ACC112 (cell line): ENCODE data around the gene CFAP57.

ENCODE experiments used
- H2AFZ ChIP-seq: fragments of 200-600 bp; sonication (generic); one replicate; pipeline ENCODE4 v1.6.0; 2017; ENCODE audit warnings: antibody characterized with exemption, low read length; ENCODE audit not compliant: unreplicated experiment
- H3K27ac ChIP-seq: fragments of 200-600 bp; sonication (generic); 2 replicates; pipeline ENCODE4 v1.5.1; 2014; ENCODE audit warnings: low read depth, mild to moderate bottlenecking, antibody characterized with exemption, low read length, moderate library complexity
- H3K27me3 ChIP-seq: fragments of 200-600 bp; sonication (generic); 2 replicates; pipeline ENCODE4 v1.6.1; 2014; ENCODE audit warnings: mild to moderate bottlenecking, antibody characterized with exemption, low read length, moderate library complexity, mixed read lengths; ENCODE audit not compliant: insufficient read depth
- H3K36me3 ChIP-seq: fragments of 200-600 bp; sonication (generic); 2 replicates; pipeline ENCODE4 v1.6.1; 2016; ENCODE audit warnings: mild to moderate bottlenecking, antibody characterized with exemption, low read length, moderate library complexity, mixed read lengths; ENCODE audit not compliant: insufficient read depth
- H3K4me1 ChIP-seq: fragments of 200-600 bp; sonication (generic); one replicate; pipeline ENCODE4 v1.6.1; 2016; ENCODE audit warnings: low read length, mixed read lengths; ENCODE audit not compliant: insufficient read depth, unreplicated experiment, control insufficient read depth
- H3K4me3 ChIP-seq: fragments of 200-600 bp; sonication (generic); 2 replicates; pipeline ENCODE4 v1.5.1; 2014; ENCODE audit warnings: mild to moderate bottlenecking, low read depth, low read length
- H3K79me2 ChIP-seq: fragments of 200-600 bp; sonication (generic); one replicate; pipeline ENCODE4 v1.6.0; 2016; ENCODE audit warnings: low read length; ENCODE audit not compliant: control insufficient read depth, unreplicated experiment, insufficient read depth

Gene CFAP57

GRCh38 chr1:43288785-43289706, 116.9 kb downstream of the CFAP57 start:
- no peaks in the 10 kb centered on the region for H3K79me2 ChIP-seq
- H3K36me3 ChIP-seq = no peaks in the 10 kb centered on the region
- H3K4me1 ChIP-seq = peaks cover 6% of the 10 kb centered on the region
- H3K27ac ChIP-seq = no peak overlapping the region
- no peaks in the 10 kb centered on the region; the same call in 1 of the 2 replicates for H3K27me3 ChIP-seq
- H2AFZ ChIP-seq = no peak overlapping the region
- no peak overlapping the region for H3K4me3 ChIP-seq

- Histone ChIP-seq H3K4me1 (peaks cover 24% of the 10 kb centered on the region), H3K36me3 (no peaks in the 10 kb centered on the region), H3K27ac (no peak overlapping the region), H3K27me3 (no peaks in the 10 kb centered on the region; the same call in 1 of the 2 replicates), H3K79me2 (no peaks in the 10 kb centered on the region), H2AFZ (no peak overlapping the region), H3K4me3 (no peak overlapping the region)
Observed at GRCh38 chr1:43292216-43292615, 120.1 kb downstream of the CFAP57 start.

- no peak overlapping the region for H3K27ac ChIP-seq
- no peaks in the 10 kb centered on the region for H3K79me2 ChIP-seq
- no peak overlapping the region for H2AFZ ChIP-seq
- no peak overlapping the region for H3K4me3 ChIP-seq
- peaks cover 24% of the 10 kb centered on the region for H3K4me1 ChIP-seq
- H3K36me3 ChIP-seq = no peaks in the 10 kb centered on the region
- no peaks in the 10 kb centered on the region; the same call in 1 of the 2 replicates for H3K27me3 ChIP-seq
Observed at GRCh38 chr1:43292679-43293078, 120.5 kb downstream of the CFAP57 start.

- H3K4me1 ChIP-seq = peaks cover 24% of the 10 kb centered on the region
- no peaks in the 10 kb centered on the region for H3K79me2 ChIP-seq
- no peaks in the 10 kb centered on the region for H3K36me3 ChIP-seq
- H2AFZ ChIP-seq = no peak overlapping the region
- no peak overlapping the region for H3K27ac ChIP-seq
- no peaks in the 10 kb centered on the region; the same call in 1 of the 2 replicates for H3K27me3 ChIP-seq
- no peak overlapping the region for H3K4me3 ChIP-seq
Observed at GRCh38 chr1:43293176-43293575, 121.0 kb downstream of the CFAP57 start.

GRCh38 chr1:43293896-43294760, 122.0 kb downstream of the CFAP57 start:
- no peaks in the 10 kb centered on the region for H3K79me2 ChIP-seq
- H3K27me3 ChIP-seq = no peaks in the 10 kb centered on the region
- no peaks in the 10 kb centered on the region for H3K36me3 ChIP-seq
- H3K4me1 ChIP-seq = peaks cover 24% of the 10 kb centered on the region
- no peak overlapping the region for H2AFZ ChIP-seq
- H3K27ac ChIP-seq = peak overlapping the region; percentile 1; the same call in 1 of the 2 replicates
- H3K4me3 ChIP-seq = no peak overlapping the region

- Histone ChIP-seq H2AFZ (no peak overlapping the region), H3K27ac (peak overlapping the region; percentile 1; the same call in 1 of the 2 replicates), H3K36me3 (no peaks in the 10 kb centered on the region), H3K79me2 (no peaks in the 10 kb centered on the region), H3K4me3 (no peak overlapping the region), H3K4me1 (peaks cover 24% of the 10 kb centered on the region), H3K27me3 (no peaks in the 10 kb centered on the region)
Observed at GRCh38 chr1:43294761-43295160, 122.6 kb downstream of the CFAP57 start.

GRCh38 chr1:43296207-43296606, 124.1 kb downstream of the CFAP57 start:
- H3K4me3 ChIP-seq = no peak overlapping the region
- H3K79me2 ChIP-seq = no peaks in the 10 kb centered on the region
- H3K27me3 ChIP-seq = no peaks in the 10 kb centered on the region
- no peak overlapping the region for H3K27ac ChIP-seq
- H2AFZ ChIP-seq = peak overlapping the region; percentile 28
- H3K4me1 ChIP-seq = peaks cover 24% of the 10 kb centered on the region
- H3K36me3 ChIP-seq = no peaks in the 10 kb centered on the region

GRCh38 chr1:43298055-43298454, 125.9 kb downstream of the CFAP57 start:
- Histone ChIP-seq H3K27ac (no peak overlapping the region), H3K4me3 (no peak overlapping the region), H3K36me3 (no peaks in the 10 kb centered on the region), H3K79me2 (no peaks in the 10 kb centered on the region), H3K4me1 (peaks cover 24% of the 10 kb centered on the region), H2AFZ (no peak overlapping the region), H3K27me3 (no peaks in the 10 kb centered on the region)

- peaks cover 18% of the 10 kb centered on the region for H3K4me1 ChIP-seq
- H3K36me3 ChIP-seq = no peaks in the 10 kb centered on the region
- no peaks in the 10 kb centered on the region for H3K27me3 ChIP-seq
- no peak overlapping the region for H2AFZ ChIP-seq
- no peak overlapping the region for H3K27ac ChIP-seq
- no peak overlapping the region for H3K4me3 ChIP-seq
- no peaks in the 10 kb centered on the region for H3K79me2 ChIP-seq
Observed at GRCh38 chr1:43299101-43299500, 127.0 kb downstream of the CFAP57 start.

- Histone ChIP-seq H3K4me3 (no peak within 1 kb of the TSS), H3K27ac (no peak within 1 kb of the TSS), H3K79me2 (no peaks in the 10 kb centered on the region), H3K4me1 (peaks cover 7% of the 10 kb centered on the region), H2AFZ (no peak within 1 kb of the TSS), H3K27me3 (no peaks in the 10 kb centered on the region), H3K36me3 (no peaks in the 10 kb centered on the region)
Observed at GRCh38 chr1:43300378-43301094, 128.4 kb downstream of the CFAP57 start, which contains the start of gene TIE1. TIE1 (plus strand) TSS chr1:43300982; CDS start chr1:43301072, 90 bp downstream.
